ENCODE data around the gene RNF182. TPM values are rescaled to one million over a fixed set of nuclear protein-coding genes. Genes with fewer than 3 reads are reported as not detected.

The RNF182 gene
- total and polyA plus RNA-seq, 10 of the 15 experiments (the other 5 are each of a cell fraction or from before 2014, with no cell fraction given): not detected

DNA sequence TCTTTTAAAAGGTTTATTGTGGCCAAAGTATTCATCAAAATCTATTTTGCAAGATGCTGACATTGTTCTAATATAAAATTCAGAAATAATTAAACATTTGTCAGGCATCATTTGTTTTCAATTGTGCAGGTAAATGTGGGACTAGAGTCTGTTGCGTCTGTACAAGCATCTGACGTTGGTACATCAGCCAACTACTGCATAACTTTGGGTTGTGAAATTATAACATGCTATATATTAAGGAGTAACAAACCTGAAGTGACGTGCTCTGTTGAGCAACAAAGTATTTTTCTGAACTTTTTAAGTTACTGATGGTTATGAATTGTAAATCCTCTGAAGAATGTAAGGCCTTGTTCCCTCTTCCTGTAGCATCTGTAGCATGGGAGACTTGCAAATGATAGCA is 66.0 kb downstream of the RNF182 start:
- WGBS (ENCODE audit: insufficient coverage, insufficient replicate concordance, low lambda C conversion rate, missing lambda C conversion rate): 33% methylated on average over 3 of the region's 3 CpGs
- ChIA-PET POLR2A (no interaction called here), RAD21 (ENCODE audit: unreplicated experiment) (no interaction called here), SMC1A (ENCODE audit: uncharacterized antibody, unreplicated experiment) (interaction anchor here (0.6 kb wide), 1 partner anchor 29 kb away, joined by 3 read pairs; no protein-coding TSS in a partner anchor), CTCF (no interaction called here)
- no peaks in the 10 kb centered on the region for H3K79me2 ChIP-seq (ENCODE audit: control insufficient read depth, insufficient read depth, low read length)
- no peak overlapping the region for H2AFZ ChIP-seq (ENCODE audit: control insufficient read depth, low read depth, low read length)
- FAIRE-seq (no peak), DNase-seq (ENCODE audit: low read depth, low spot score) (no peak), ATAC-seq (no peak)
- no peak for TF ChIP-seq MTA3 (IDR thresholded peaks at IDR 0.05; ENCODE audit: borderline replicate concordance, low read length)
- no peak for TF ChIP-seq BACH1 (IDR thresholded peaks at IDR 0.05; ENCODE audit: borderline replicate concordance)
- TF ChIP-seq BMI1 (IDR thresholded peaks at IDR 0.05; ENCODE audit: borderline replicate concordance): no peak
- no peak for TF ChIP-seq BCL11A (IDR thresholded peaks at IDR 0.05; ENCODE audit: low read depth, low read length)
- no peak for TF ChIP-seq IKZF1 (conservative IDR thresholded peaks at IDR 0.05)
- in situ Hi-C loops (cut with MboI) (no loop called here), intact Hi-C loops (cut with micrococcal nuclease; ENCODE audit: unreplicated experiment) (no loop called here)
- no peaks in the 10 kb centered on the region; a peak in 1 of 4 replicates for H3K36me3 ChIP-seq (ENCODE audit: control insufficient read depth in 2 of 2, insufficient read depth in 2 of 2, low read length in 1 of 2)
- no peak overlapping the region for H3K27ac ChIP-seq (ENCODE audit: control insufficient read depth, insufficient read depth)
- H4K20me1 ChIP-seq (ENCODE audit: control insufficient read depth, insufficient read depth): no peaks in the 10 kb centered on the region
- H3K4me1 ChIP-seq (ENCODE audit: control insufficient read depth, insufficient read depth, low read length): no peaks in the 10 kb centered on the region
- no TSS peak for BruUV-seq (replicated peaks)
- no peak overlapping the region for H3K4me3 ChIP-seq
- no peak overlapping the region for H3K4me2 ChIP-seq (ENCODE audit: control insufficient read depth, insufficient read depth)
- H3K9me3 ChIP-seq (replicated peaks; ENCODE audit: control insufficient read depth, insufficient read depth, low read length): no peaks in the 10 kb centered on the region
- peaks cover 0 to 1% of the 10 kb centered on the region in 2 experiments; a peak in 3 of 4 replicates for H3K27me3 ChIP-seq (replicated peaks in 1 of 2; ENCODE audit: control insufficient read depth in 2 of 2, insufficient read depth in 2 of 2, low read length in 1 of 2)
- no peak overlapping the region for H3K9ac ChIP-seq (ENCODE audit: control insufficient read depth, insufficient read depth, low read length)

- BruUV-seq (replicated peaks): no TSS peak
- FAIRE-seq (no peak), DNase-seq (ENCODE audit: low read depth, low spot score) (no peak), ATAC-seq (no peak)
- in situ Hi-C loops (cut with MboI) (no loop called here), intact Hi-C loops (cut with micrococcal nuclease; ENCODE audit: unreplicated experiment) (no loop called here)
- ChIA-PET SMC1A (ENCODE audit: uncharacterized antibody, unreplicated experiment) (interaction anchor here (0.6 kb wide), 1 partner anchor 29 kb away, joined by 3 read pairs; no protein-coding TSS in a partner anchor), POLR2A (no interaction called here), RAD21 (ENCODE audit: unreplicated experiment) (no interaction called here), CTCF (interaction anchor here (0.9 kb wide), 1 partner anchor 17 kb away, joined by 3 read pairs; no protein-coding TSS in a partner anchor)
- Histone ChIP-seq H2AFZ (ENCODE audit: control insufficient read depth, low read depth, low read length) (no peak overlapping the region), H3K9me3 (replicated peaks; ENCODE audit: control insufficient read depth, insufficient read depth, low read length) (no peaks in the 10 kb centered on the region), H3K4me1 (ENCODE audit: control insufficient read depth, insufficient read depth, low read length) (no peaks in the 10 kb centered on the region), H3K4me3 (no peak overlapping the region), H3K9ac (ENCODE audit: control insufficient read depth, insufficient read depth, low read length) (no peak overlapping the region), H4K20me1 (ENCODE audit: control insufficient read depth, insufficient read depth) (no peaks in the 10 kb centered on the region), H3K79me2 (ENCODE audit: control insufficient read depth, insufficient read depth, low read length) (no peaks in the 10 kb centered on the region), H3K27ac (ENCODE audit: control insufficient read depth, insufficient read depth) (no peak overlapping the region), H3K4me2 (ENCODE audit: control insufficient read depth, insufficient read depth) (no peak overlapping the region), H3K36me3 (ENCODE audit: control insufficient read depth in 2 of 2, insufficient read depth in 2 of 2, low read length in 1 of 2) (no peaks in the 10 kb centered on the region; a peak in 1 of 4 replicates), H3K27me3 (replicated peaks in 1 of 2; ENCODE audit: control insufficient read depth in 2 of 2, insufficient read depth in 2 of 2, low read length in 1 of 2) (no peaks in the 10 kb centered on the region; a peak in 2 of 4 replicates)
- 62% methylated on average over 6 of the region's 6 CpGs for WGBS (ENCODE audit: insufficient coverage, insufficient replicate concordance, low lambda C conversion rate, missing lambda C conversion rate)
- no peak for TF ChIP-seq MLLT1 (IDR thresholded peaks at IDR 0.05)
- TF ChIP-seq ASH2L (IDR thresholded peaks at IDR 0.05; ENCODE audit: borderline replicate concordance, low read depth): no peak
- TF ChIP-seq, protein P1, sequence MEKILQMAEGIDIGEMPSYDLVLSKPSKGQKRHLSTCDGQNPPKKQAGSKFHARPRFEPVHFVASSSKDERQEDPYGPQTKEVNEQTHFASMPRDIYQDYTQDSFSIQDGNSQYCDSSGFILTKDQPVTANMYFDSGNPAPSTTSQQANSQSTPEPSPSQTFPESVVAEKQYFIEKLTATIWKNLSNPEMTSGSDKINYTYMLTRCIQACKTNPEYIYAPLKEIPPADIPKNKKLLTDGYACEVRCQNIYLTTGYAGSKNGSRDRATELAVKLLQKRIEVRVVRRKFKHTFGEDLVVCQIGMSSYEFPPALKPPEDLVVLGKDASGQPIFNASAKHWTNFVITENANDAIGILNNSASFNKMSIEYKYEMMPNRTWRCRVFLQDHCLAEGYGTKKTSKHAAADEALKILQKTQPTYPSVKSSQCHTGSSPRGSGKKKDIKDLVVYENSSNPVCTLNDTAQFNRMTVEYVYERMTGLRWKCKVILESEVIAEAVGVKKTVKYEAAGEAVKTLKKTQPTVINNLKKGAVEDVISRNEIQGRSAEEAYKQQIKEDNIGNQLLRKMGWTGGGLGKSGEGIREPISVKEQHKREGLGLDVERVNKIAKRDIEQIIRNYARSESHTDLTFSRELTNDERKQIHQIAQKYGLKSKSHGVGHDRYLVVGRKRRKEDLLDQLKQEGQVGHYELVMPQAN (conservative IDR thresholded peaks at IDR 0.05): no peak
- TF ChIP-seq NFXL1 (IDR thresholded peaks at IDR 0.05; ENCODE audit: borderline replicate concordance): no peak
- TF ChIP-seq, protein P2, sequence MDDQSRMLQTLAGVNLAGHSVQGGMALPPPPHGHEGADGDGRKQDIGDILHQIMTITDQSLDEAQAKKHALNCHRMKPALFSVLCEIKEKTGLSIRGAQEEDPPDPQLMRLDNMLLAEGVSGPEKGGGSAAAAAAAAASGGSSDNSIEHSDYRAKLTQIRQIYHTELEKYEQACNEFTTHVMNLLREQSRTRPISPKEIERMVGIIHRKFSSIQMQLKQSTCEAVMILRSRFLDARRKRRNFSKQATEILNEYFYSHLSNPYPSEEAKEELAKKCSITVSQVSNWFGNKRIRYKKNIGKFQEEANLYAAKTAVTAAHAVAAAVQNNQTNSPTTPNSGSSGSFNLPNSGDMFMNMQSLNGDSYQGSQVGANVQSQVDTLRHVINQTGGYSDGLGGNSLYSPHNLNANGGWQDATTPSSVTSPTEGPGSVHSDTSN (IDR thresholded peaks at IDR 0.05; ENCODE audit: insufficient replicate concordance, low read depth, low read length): no peak
- TF ChIP-seq CBX3 (IDR thresholded peaks at IDR 0.05; ENCODE audit: borderline replicate concordance, low read depth): no peak
- no peak for TF ChIP-seq TCF12 (IDR thresholded peaks at IDR 0.05; ENCODE audit: low read depth, low read length)
- no peak for TF ChIP-seq SMAD1 (IDR thresholded peaks at IDR 0.05; ENCODE audit: low read depth, partially characterized antibody)
- TF ChIP-seq POLR2A (IDR thresholded peaks at IDR 0.05; ENCODE audit: low read depth, low read length): no peak
- no peak for TF ChIP-seq MTA2 (IDR thresholded peaks at IDR 0.05; ENCODE audit: low read depth)
Observed at GRCh38 chr6:13991393-13991792, 66.6 kb downstream of the RNF182 start.
